Suprapubic skin (tissue), 4 donors: ENCODE measurements around the gene C16orf82. TPM values are rescaled to one million over a fixed set of nuclear protein-coding genes. Genes with fewer than 3 reads are reported as not detected.

Experiments used
- DNase-seq, 2 donors: peaks; one replicate each; pipeline ENCODE4 v3.0.0-alpha.2; 2019; ENCODE audit warnings: low spot score in 2 of 2
- H3K27ac ChIP-seq: fragments of 200-600 bp; sonication (generic); one replicate; pipeline ENCODE4 v1.5.1; 2019
- H3K27me3 ChIP-seq: fragments of 200-600 bp; sonication (generic); one replicate; pipeline ENCODE4 v1.5.1; 2019
- H3K36me3 ChIP-seq: fragments of 200-600 bp; sonication (generic); one replicate; pipeline ENCODE4 v1.5.1; 2019
- H3K4me1 ChIP-seq: fragments of 200-600 bp; sonication (generic); one replicate; pipeline ENCODE4 v1.5.1; 2019
- H3K4me3 ChIP-seq: fragments of 200-600 bp; sonication (generic); one replicate; pipeline ENCODE4 v1.5.1; 2019; ENCODE audit warnings: mild to moderate bottlenecking
- H3K9me3 ChIP-seq: fragments of 200-600 bp; sonication (generic); one replicate; pipeline ENCODE4 v1.5.1; 2019
- CTCF ChIP-seq, 2 donors: fragments of 200-600 bp in 1 of 2; fragments of 450-650 bp in 1 of 2; sonication (generic) in 1 of 2; IDR thresholded peaks; one replicate each; pipeline ENCODE4 v1.5.1; 2016 to 2019; ENCODE audit warnings: antibody characterized with exemption in 2 of 2, mild to moderate bottlenecking in 1 of 2, moderate library complexity in 1 of 2
- EP300 ChIP-seq: sonication (generic); formaldehyde crosslinking; IDR thresholded peaks from one replicate; pipeline ENCODE4 v1.6.1; 2017; ENCODE audit warnings: antibody characterized with exemption
- POLR2A ChIP-seq, 2 donors: fragments of 450-650 bp; IDR thresholded peaks; one replicate each; pipeline ENCODE4 v1.6.1; 2017; ENCODE audit warnings: antibody characterized with exemption in 2 of 2, mild to moderate bottlenecking in 2 of 2, moderate library complexity in 2 of 2
- POLR2AphosphoS5 ChIP-seq, 3 donors: sonication (generic); formaldehyde crosslinking; IDR thresholded peaks; one replicate each; pipeline ENCODE4 v1.6.1; 2017; ENCODE audit warnings: antibody characterized with exemption in 3 of 3
- WGBS: methylation state at CpG from one replicate; pipeline ENCODE4 v1.1.5; 2018; 5-methylcytosine and 5-hydroxymethylcytosine counted together
- total RNA-seq, 4 donors: library from RNA; depleted of rRNA; stranded (reverse); fragments of >200 nt; gene quantifications; one replicate each; pipeline ENCODE4 v1.1.0, GENCODE V29; 2016

C16orf82 gene
- total RNA-seq, 4 donors from 2014 or later, result not detected

- Histone ChIP-seq H3K4me3 (no peak overlapping the region), H3K4me1 (no peaks in the 10 kb centered on the region), H3K36me3 (no peaks in the 10 kb centered on the region), H3K9me3 (no peaks in the 10 kb centered on the region), H3K27ac (no peak overlapping the region), H3K27me3 (no peaks in the 10 kb centered on the region)
- DNase-seq, result peak in 1 of 2 donors; percentile 7
- TF ChIP-seq POLR2A (IDR thresholded peaks at IDR 0.05), result no peak
- no peak for TF ChIP-seq CTCF (IDR thresholded peaks at IDR 0.05)
- TF ChIP-seq POLR2AphosphoS5 (IDR thresholded peaks at IDR 0.05), result no peak
- no peak for TF ChIP-seq EP300
- 92% methylated on average over 7 of the region's 7 CpGs for WGBS
Measured at GRCh38 chr16:27028591-27029110, 38.1 kb upstream of the C16orf82 start.

- no peaks in the 10 kb centered on the region for H3K9me3 ChIP-seq
- DNase-seq, result peak in 1 of 2 donors; percentile 58
- TF ChIP-seq CTCF (IDR thresholded peaks at IDR 0.05) (no peak), POLR2A (IDR thresholded peaks at IDR 0.05) (no peak), POLR2AphosphoS5 (IDR thresholded peaks at IDR 0.05) (no peak), EP300 (no peak)
- no peaks in the 10 kb centered on the region for H3K4me1 ChIP-seq
- H3K36me3 ChIP-seq, result no peaks in the 10 kb centered on the region
- no peaks in the 10 kb centered on the region for H3K27me3 ChIP-seq
- no peak overlapping the region for H3K27ac ChIP-seq
- WGBS, result 86% methylated on average over 6 of the region's 6 CpGs
- H3K4me3 ChIP-seq, result no peak overlapping the region
Measured at GRCh38 chr16:27029525-27029924, 37.2 kb upstream of the C16orf82 start.

GRCh38 chr16:27033281-27033979 lies 33.3 kb upstream of the C16orf82 start:
- H3K36me3 ChIP-seq, result no peaks in the 10 kb centered on the region
- WGBS, result 85% methylated on average over 12 of the region's 12 CpGs
- H3K9me3 ChIP-seq, result no peaks in the 10 kb centered on the region
- DNase-seq, result no peak
- TF ChIP-seq EP300 (no peak), POLR2AphosphoS5 (IDR thresholded peaks at IDR 0.05) (no peak), POLR2A (IDR thresholded peaks at IDR 0.05) (no peak), CTCF (IDR thresholded peaks at IDR 0.05) (no peak)
- H3K27ac ChIP-seq, result no peak overlapping the region
- H3K4me3 ChIP-seq, result no peak overlapping the region
- H3K27me3 ChIP-seq, result no peaks in the 10 kb centered on the region
- no peaks in the 10 kb centered on the region for H3K4me1 ChIP-seq

GRCh38 chr16:27040732-27041131 lies 26.0 kb upstream of the C16orf82 start:
- WGBS, result 93% methylated on average over 23 of the region's 23 CpGs
- Histone ChIP-seq H3K4me3 (no peak overlapping the region), H3K27ac (no peak overlapping the region), H3K27me3 (no peaks in the 10 kb centered on the region), H3K9me3 (no peaks in the 10 kb centered on the region), H3K36me3 (no peaks in the 10 kb centered on the region), H3K4me1 (no peaks in the 10 kb centered on the region)
- TF ChIP-seq POLR2A (IDR thresholded peaks at IDR 0.05) (no peak), POLR2AphosphoS5 (IDR thresholded peaks at IDR 0.05) (no peak), CTCF (IDR thresholded peaks at IDR 0.05) (no peak), EP300 (no peak)
- DNase-seq, result no peak

- Histone ChIP-seq H3K36me3 (no peaks in the 10 kb centered on the region), H3K27ac (no peak overlapping the region)
- TF ChIP-seq EP300 (no peak), CTCF (IDR thresholded peaks at IDR 0.05) (no peak)
Measured at GRCh38 chr16:27046958-27047518, 19.7 kb upstream of the C16orf82 start.

More at GRCh38 chr16:27046958-27047518, 19.7 kb upstream of the C16orf82 start:
- DNase-seq, result no peak
- Histone ChIP-seq H3K27me3 (peaks cover 2% of the 10 kb centered on the region), H3K9me3 (no peaks in the 10 kb centered on the region), H3K4me3 (no peak overlapping the region), H3K4me1 (no peaks in the 10 kb centered on the region)
